Measurements from ENCODE around the gene DCLRE1C. TPM values are rescaled to one million over a fixed set of nuclear protein-coding genes. Genes with fewer than 3 reads are reported as not detected.
"Not testable (repeated sequence)": the region's sequence is repeated elsewhere in the genome, so short reads cannot be mapped to it uniquely, and the experiment has no call there.

The DCLRE1C gene
- 10 to 100 TPM; 12.0 to 16.4 TPM for total RNA-seq

GRCh38 chr10:14954001-14954770 lies at the start of gene DCLRE1C:
TSS of gene DCLRE1C (minus strand) at chr10:14954096. CDS start at chr10:14954010, 86 bp downstream.
- CTCF ChIA-PET: interaction anchor here (1.0 to 1.2 kb wide), 2 partner anchors 116 to 140 kb away, joined by 3 to 4 read pairs; partner anchors contain the start of genes CDNF, HSPA14 and MSANTD7
- POLR2A ChIA-PET: interaction anchor here (1.3 to 2.6 kb wide), 3 partner anchors 76 to 769 kb away, joined by 5 to 24 read pairs (median 9); partner anchors contain the start of genes CDNF, HSPA14, MSANTD7 and SUV39H2

GRCh38 chr10:14995964-14996565 lies 42.2 kb upstream of the DCLRE1C start:
- ChIA-PET CTCF (no interaction called here), POLR2A (no interaction called here)

GRCh38 chr10:14993500-14994455 lies 39.9 kb upstream of the DCLRE1C start:
- CTCF ChIA-PET, POLR2A ChIA-PET: not testable (repeated sequence)

GRCh38 chr10:14992336-14992735 lies 38.4 kb upstream of the DCLRE1C start:
- POLR2A ChIA-PET: not testable (repeated sequence)

GRCh38 chr10:14991035-14991749 lies 37.3 kb upstream of the DCLRE1C start:
- CTCF ChIA-PET: interaction anchor here (1.3 kb wide), 1 partner anchor 9 kb away, joined by 3 read pairs; no protein-coding TSS in a partner anchor
- POLR2A ChIA-PET: not testable (repeated sequence)

More at GRCh38 chr10:14992336-14992735, 38.4 kb upstream of the DCLRE1C start:
- CTCF ChIA-PET: not testable (repeated sequence)

GRCh38 chr10:14989552-14989951 lies 35.7 kb upstream of the DCLRE1C start:
- CTCF ChIA-PET, POLR2A ChIA-PET: not testable (repeated sequence)

- CTCF ChIA-PET: interaction anchor here (1.0 kb wide), 1 partner anchor 8 kb away, joined by 3 read pairs; no protein-coding TSS in a partner anchor
- POLR2A ChIA-PET: no interaction called here
Measured at GRCh38 chr10:14982744-14983143, 28.8 kb upstream of the DCLRE1C start.

GRCh38 chr10:14975672-14976273 lies 21.9 kb upstream of the DCLRE1C start:
- ChIA-PET POLR2A (no interaction called here), CTCF (no interaction called here)

- POLR2A ChIA-PET: not testable (repeated sequence)
- CTCF ChIA-PET: interaction anchor here (0.6 kb wide), 1 partner anchor 15 kb away, joined by 3 read pairs; the partner anchor contains the start of gene MEIG1
Measured at GRCh38 chr10:14974153-14974998, 20.5 kb upstream of the DCLRE1C start.

- ChIA-PET POLR2A (interaction anchor here (0.9 kb wide), 1 partner anchor 11 kb away, joined by 3 read pairs; no protein-coding TSS in a partner anchor), CTCF (interaction anchor here (0.6 to 1.4 kb wide), 4 partner anchors 13 to 96 kb away, joined by 3 to 5 read pairs (median 4); partner anchors contain the start of gene MEIG1)
Measured at GRCh38 chr10:14971867-14972448, 18.1 kb upstream of the DCLRE1C start.

GRCh38 chr10:14967897-14968296 lies 14.0 kb upstream of the DCLRE1C start:
- POLR2A ChIA-PET: no interaction called here
- CTCF ChIA-PET: no interaction called here

- POLR2A ChIA-PET: interaction anchor here (1.0 to 1.9 kb wide), 2 partner anchors 81 to 121 kb away, joined by 3 to 6 read pairs; partner anchors contain the start of genes CDNF, HSPA14, MSANTD7 and SUV39H2
- CTCF ChIA-PET: interaction anchor here (0.6 to 1.1 kb wide), 3 partner anchors 12 to 127 kb away, joined by 3 to 5 read pairs (median 3); no protein-coding TSS in a partner anchor
Measured at GRCh38 chr10:14959221-14960057, 5.5 kb upstream of the DCLRE1C start, which contains the start of gene MEIG1. TSS of gene MEIG1 (plus strand) at chr10:14959388. CDS start at chr10:14966469, 7,081 bp downstream.

GRCh38 chr10:14958872-14959220 lies 5.0 kb upstream of the DCLRE1C start:
- CTCF ChIA-PET: interaction anchor here (0.6 to 1.1 kb wide), 2 partner anchors 13 to 15 kb away, joined by 3 to 5 read pairs; no protein-coding TSS in a partner anchor
- POLR2A ChIA-PET: interaction anchor here (1.0 to 1.9 kb wide), 2 partner anchors 80 to 121 kb away, joined by 3 to 6 read pairs; partner anchors contain the start of genes CDNF, HSPA14, MSANTD7 and SUV39H2

- CTCF ChIA-PET: interaction anchor here (1.0 kb wide), 1 partner anchor 139 kb away, joined by 3 read pairs; no protein-coding TSS in a partner anchor
- POLR2A ChIA-PET: interaction anchor here (2.6 kb wide), 1 partner anchor 77 kb away, joined by 24 read pairs; the partner anchor contains the start of gene SUV39H2
Measured at GRCh38 chr10:14954934-14955333, 1.0 kb upstream of the DCLRE1C start.

GRCh38 chr10:14953424-14954000 lies 384 bp downstream of the DCLRE1C start:
- POLR2A ChIA-PET: interaction anchor here (1.0 to 2.6 kb wide), 6 partner anchors 72 to 768 kb away, joined by 3 to 24 read pairs (median 4); partner anchors contain the start of genes CDNF, HSPA14, MSANTD7 and SUV39H2

More at GRCh38 chr10:14953424-14954000, 384 bp downstream of the DCLRE1C start:
- CTCF ChIA-PET: interaction anchor here (0.7 to 1.2 kb wide), 5 partner anchors 8 to 417 kb away, joined by 3 to 4 read pairs (median 3); partner anchors contain the start of genes CDNF, HSPA14 and MSANTD7
